ENCODE data around the gene C16orf78.
"Not testable (repeated sequence)": the region's sequence is repeated elsewhere in the genome, so short reads cannot be mapped to it uniquely, and the experiment has no call there.

The C16orf78 gene

DNA sequence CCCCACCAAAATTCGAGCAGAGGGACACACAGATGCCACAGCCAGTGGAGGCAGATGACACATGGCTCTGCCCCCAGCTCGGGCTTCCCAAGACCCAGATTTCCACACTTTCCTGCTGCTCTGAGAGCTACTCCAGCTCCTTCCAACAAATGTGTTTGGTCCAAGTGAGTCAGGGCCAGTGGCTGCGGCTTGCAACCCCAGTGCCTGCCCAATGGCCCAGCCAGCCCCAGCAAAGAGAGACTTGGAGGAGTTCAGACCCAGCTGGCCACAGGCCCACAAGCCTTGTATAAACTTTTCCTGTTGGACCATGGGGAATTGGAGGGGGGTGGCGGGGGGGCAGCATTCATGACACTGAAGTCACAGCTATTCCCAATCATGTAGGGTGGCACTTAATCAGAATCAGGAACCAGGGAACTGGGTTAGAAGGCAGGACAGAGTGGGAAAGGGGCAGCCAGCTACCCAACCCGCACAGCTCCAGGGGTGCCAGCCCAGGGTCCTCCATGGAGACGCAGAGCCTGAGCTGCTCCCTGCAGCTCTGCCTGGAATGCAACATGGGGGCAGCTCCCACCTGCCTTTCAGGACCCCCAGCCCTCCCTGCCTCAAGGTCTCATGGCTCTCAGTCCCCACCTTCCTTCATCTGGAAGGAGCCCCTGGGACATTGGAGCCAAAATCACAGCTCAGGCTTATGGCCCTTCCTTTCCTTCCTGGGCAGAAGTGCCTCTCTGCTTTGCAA lies 17.5 kb upstream of the C16orf78 start:
- DNase-seq (ENCODE audit: insufficient read length, low spot score): no peak
- no peak for TF ChIP-seq SPI1 (IDR thresholded peaks at IDR 0.05; ENCODE audit: low read depth, low read length)
- no peak for TF ChIP-seq POLR2A (IDR thresholded peaks at IDR 0.05; ENCODE audit: low read depth, low read length)
- no peak for TF ChIP-seq PAX5 (IDR thresholded peaks at IDR 0.05; ENCODE audit: insufficient read depth, low read length, severe bottlenecking)
- TF ChIP-seq TAF1 (IDR thresholded peaks at IDR 0.05; ENCODE audit: low read depth, low read length): no peak
- no peak for TF ChIP-seq POU2F2 (IDR thresholded peaks at IDR 0.05; ENCODE audit: low read depth, low read length)
- TF ChIP-seq POLR2AphosphoS5 (IDR thresholded peaks at IDR 0.05; ENCODE audit: low read depth, low read length): no peak
- FAIRE-seq: no peak

DNA sequence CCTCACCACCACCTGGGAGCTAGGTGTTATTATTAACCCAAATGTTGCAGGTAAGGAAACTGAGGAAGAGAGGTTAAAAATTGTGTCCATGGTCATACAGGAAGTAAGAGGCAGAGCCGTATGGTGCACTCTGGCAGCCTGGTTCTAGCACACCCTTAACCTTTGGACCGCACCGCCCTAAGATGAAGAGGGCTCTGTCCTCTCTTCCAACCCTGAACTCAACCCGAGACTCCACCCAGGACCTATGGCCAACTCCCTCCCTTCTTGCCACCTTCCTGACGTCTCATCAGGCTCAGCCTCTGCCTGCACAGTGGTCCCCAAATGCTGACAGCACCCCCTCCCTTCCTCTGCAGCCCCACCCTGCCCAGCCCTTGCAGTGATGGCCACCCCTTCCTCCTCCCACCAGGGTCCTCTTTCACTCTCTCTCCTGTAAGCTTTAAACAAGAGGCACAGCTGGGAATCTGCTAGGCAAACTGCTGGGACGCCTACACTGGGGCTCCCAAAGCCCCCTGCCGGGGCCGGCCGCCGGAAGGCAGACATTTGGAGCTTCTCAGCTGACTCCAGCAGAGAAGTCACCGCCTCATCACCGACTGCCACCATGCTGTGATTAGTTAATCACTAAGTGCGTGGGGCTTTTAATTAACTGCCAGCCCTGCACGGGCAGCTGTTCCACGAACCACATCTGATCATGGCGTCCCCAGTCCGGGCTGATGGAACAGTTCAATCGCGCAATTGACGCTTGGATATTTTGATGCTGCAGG lies 16.7 kb upstream of the C16orf78 start:
- no peak for FAIRE-seq
- DNase-seq (ENCODE audit: insufficient read length, low spot score): no peak
- TF ChIP-seq TAF1 (IDR thresholded peaks at IDR 0.05; ENCODE audit: low read depth, low read length) (no peak), POLR2A (IDR thresholded peaks at IDR 0.05; ENCODE audit: low read depth, low read length) (no peak), POU2F2 (IDR thresholded peaks at IDR 0.05; ENCODE audit: low read depth, low read length) (no peak), SPI1 (IDR thresholded peaks at IDR 0.05; ENCODE audit: low read depth, low read length) (no peak)

DNA sequence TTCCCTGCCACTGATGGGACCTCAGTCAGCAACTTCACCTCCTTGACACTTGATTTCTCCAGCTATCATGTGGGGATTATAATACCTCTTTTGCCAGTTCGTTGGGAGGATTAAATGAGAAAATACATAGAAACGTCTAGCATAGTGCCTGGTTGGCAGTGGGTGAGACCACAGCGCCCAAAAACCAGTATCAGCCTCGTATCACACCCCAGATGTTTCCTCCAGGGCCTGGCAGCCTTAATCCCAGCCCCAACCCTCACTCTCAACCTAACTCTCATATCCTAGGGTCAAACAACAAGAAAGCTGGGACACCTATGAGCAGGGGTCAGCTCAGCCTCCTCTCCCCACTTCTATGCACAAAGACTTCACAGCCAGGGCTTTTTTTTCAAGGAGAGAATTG lies 14.0 kb upstream of the C16orf78 start:
- FAIRE-seq: no peak
- DNase-seq (ENCODE audit: insufficient read length, low spot score): no peak
- TF ChIP-seq POU2F2 (IDR thresholded peaks at IDR 0.05; ENCODE audit: low read depth, low read length): no peak
- no peak for TF ChIP-seq POLR2A (IDR thresholded peaks at IDR 0.05; ENCODE audit: low read depth, low read length)
- no peak for TF ChIP-seq SPI1 (IDR thresholded peaks at IDR 0.05; ENCODE audit: low read depth, low read length)
- no peak for TF ChIP-seq PAX5 (IDR thresholded peaks at IDR 0.05; ENCODE audit: insufficient read depth, low read length, severe bottlenecking)
- no peak for TF ChIP-seq POLR2AphosphoS5 (IDR thresholded peaks at IDR 0.05; ENCODE audit: low read depth, low read length)
- TF ChIP-seq TAF1 (IDR thresholded peaks at IDR 0.05; ENCODE audit: low read depth, low read length): no peak

DNA sequence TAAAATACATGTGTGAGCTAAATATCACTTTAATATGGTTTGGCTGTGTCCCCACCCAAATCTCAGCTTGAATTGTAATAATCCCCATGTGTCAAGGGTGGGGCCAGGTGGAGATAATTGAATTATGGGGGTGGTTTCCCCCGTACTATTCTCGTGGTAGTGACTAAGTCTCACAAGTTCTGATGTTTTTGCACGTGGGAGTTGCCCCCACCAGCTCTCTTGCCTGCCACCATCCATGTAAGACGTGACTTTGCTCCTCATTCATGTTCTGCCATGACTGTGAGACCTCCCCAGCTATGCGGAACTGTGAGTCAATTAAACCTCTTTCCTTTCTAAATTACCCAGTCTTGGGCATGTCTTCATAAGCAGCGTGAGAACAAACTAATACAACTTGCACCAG lies 11.9 kb upstream of the C16orf78 start:
- FAIRE-seq; DNase-seq (ENCODE audit: insufficient read length, low spot score): not testable (repeated sequence)

DNA sequence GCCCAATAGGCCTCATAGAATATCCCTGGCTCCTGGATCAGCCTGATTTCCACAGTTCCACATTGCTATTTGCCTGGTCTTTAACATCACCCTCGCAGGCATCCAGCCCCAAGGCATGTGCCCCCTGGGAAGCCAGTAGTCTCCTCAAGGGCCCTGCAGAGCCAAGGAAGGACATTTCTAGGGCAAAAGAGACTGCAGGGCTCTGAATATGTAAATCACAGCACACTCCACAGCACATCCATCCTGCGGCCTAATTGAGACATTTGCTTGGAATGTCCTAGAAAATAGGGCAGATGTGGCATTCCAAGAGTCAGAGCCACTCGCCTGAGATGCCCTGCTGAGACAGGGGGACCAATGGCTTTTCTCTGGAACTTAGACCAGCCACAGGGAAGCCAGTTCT lies 11.4 kb upstream of the C16orf78 start:
- DNase-seq (ENCODE audit: insufficient read length, low spot score) (no peak), FAIRE-seq (no peak)
- TF ChIP-seq POLR2AphosphoS5 (IDR thresholded peaks at IDR 0.05; ENCODE audit: low read depth, low read length) (no peak), POLR2A (IDR thresholded peaks at IDR 0.05; ENCODE audit: low read depth, low read length) (no peak), TAF1 (IDR thresholded peaks at IDR 0.05; ENCODE audit: low read depth, low read length) (no peak), PAX5 (IDR thresholded peaks at IDR 0.05; ENCODE audit: insufficient read depth, low read length, severe bottlenecking) (no peak)

DNA sequence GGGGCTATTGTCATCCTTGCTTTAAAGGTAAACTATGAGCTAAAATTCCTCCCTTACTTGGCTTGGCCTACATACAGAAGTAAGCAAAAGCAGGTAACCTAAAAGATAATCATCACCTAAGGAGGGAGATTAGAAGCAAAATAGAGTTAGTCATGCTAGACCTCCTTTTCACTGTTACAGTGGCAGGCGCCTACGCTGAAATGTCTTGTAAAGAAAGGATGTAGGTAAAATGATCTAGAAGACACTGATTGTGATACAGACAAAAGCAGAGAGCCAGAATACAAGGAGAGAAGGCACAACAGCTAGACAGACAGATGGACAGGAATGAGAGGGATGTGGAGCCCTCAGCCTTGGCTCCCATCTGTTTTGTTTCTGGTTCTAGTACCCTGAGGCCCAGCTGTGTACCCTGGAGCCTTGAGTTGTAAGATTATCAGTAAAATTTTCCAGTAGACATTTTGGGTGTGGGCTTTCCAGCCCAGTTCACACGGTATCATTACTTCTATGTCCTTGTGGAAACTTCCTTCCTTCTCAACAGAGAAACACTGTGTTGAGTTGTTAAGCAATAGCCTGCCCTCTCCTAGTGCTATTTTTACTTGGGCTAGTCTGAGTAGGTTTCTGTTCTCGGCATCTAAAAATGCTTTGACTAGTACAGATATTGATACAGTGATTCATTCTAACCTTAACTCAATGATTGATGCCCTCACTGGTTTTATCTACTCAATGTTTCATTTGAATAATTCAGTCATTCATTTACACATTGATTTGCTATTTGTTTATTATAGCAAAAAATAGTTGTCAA lies 7.7 kb upstream of the C16orf78 start:
- no peak for TF ChIP-seq POU2F2 (IDR thresholded peaks at IDR 0.05; ENCODE audit: low read depth, low read length)
- no peak for TF ChIP-seq POLR2AphosphoS5 (IDR thresholded peaks at IDR 0.05; ENCODE audit: low read depth, low read length)
- no peak for TF ChIP-seq TAF1 (IDR thresholded peaks at IDR 0.05; ENCODE audit: low read depth, low read length)
- TF ChIP-seq SPI1 (IDR thresholded peaks at IDR 0.05; ENCODE audit: low read depth, low read length): no peak
- no peak for TF ChIP-seq POLR2A (IDR thresholded peaks at IDR 0.05; ENCODE audit: low read depth, low read length)
- TF ChIP-seq PAX5 (IDR thresholded peaks at IDR 0.05; ENCODE audit: insufficient read depth, low read length, severe bottlenecking): no peak
- DNase-seq (ENCODE audit: insufficient read length, low spot score) (no peak), FAIRE-seq (peak; percentile 91)

DNA sequence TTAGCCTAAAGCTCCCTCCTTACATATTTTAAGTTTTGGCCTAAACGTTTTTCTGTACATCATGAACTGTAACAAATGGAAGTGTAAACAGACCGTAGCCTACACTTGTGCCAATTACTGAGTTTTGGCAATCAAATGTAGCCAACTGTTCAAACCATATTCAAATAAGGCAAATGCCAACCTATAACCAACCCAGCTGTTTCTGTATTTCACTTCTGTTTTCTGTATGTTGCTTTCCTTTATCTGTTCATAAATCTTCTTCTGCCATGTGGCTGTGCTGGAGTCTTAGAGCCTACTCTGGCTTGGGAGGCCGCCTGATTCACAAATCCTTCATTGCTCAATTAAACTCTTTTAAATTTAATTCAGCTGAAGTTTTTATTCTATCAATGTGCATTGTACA lies 6.9 kb upstream of the C16orf78 start:
- peak; percentile 74 for FAIRE-seq
- no peak for TF ChIP-seq POLR2A (IDR thresholded peaks at IDR 0.05; ENCODE audit: low read depth, low read length)
- peak; percentile 74 for TF ChIP-seq SPI1 (IDR thresholded peaks at IDR 0.05; ENCODE audit: low read depth, low read length)
- DNase-seq (ENCODE audit: insufficient read length, low spot score): no peak

DNA sequence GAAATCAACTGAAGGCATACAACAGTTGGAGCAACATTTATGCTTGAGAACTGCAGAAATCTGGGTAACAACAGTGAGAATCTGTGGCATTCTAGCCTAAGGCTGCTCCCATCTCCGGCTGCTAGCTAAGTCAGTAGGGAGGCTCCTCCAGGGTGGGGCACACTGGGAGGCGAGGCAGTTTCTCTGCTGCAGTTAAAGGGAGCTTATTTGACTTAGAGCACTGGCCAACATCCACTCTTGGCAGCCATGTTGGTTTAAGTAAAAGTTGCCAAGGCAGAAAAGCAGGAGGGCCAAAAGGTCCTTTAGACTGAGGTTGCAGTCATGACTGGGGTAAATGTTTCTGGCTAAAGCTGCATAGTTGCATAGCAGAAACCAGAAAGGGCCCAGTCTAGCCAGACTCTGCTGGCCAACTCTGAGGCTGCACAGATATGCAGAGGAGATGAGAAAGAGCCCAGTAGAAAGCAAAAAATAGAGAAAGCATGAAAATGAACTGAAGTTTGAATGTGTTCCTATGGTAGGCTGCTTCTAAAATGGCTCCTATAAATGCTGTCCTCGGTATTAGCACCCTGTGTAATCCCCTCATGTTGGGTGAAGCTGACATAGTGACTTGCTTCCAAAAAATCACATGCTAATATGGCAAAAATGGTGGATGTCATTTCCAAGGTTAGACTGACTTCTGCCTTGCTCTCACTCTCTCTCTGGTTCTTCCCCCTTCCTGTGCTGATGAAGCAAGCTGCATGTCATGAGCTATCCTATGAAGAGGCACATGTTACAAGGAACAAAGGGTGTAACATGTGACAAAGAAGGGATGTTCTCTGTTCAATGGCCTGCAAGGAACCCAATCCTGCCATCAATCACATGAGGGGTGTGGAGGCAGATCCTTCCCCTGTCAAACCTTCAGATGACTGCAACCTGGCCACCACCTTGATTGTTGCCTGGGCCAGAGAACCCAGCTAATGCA lies 3.7 kb upstream of the C16orf78 start:
- TF ChIP-seq POLR2A (IDR thresholded peaks at IDR 0.05; ENCODE audit: low read depth, low read length) (no peak), PAX5 (IDR thresholded peaks at IDR 0.05; ENCODE audit: insufficient read depth, low read length, severe bottlenecking) (no peak), TAF1 (IDR thresholded peaks at IDR 0.05; ENCODE audit: low read depth, low read length) (no peak), POU2F2 (IDR thresholded peaks at IDR 0.05; ENCODE audit: low read depth, low read length) (no peak), SPI1 (IDR thresholded peaks at IDR 0.05; ENCODE audit: low read depth, low read length) (no peak), POLR2AphosphoS5 (IDR thresholded peaks at IDR 0.05; ENCODE audit: low read depth, low read length) (no peak)
- FAIRE-seq: no peak
- DNase-seq (ENCODE audit: insufficient read length, low spot score): no peak

DNA sequence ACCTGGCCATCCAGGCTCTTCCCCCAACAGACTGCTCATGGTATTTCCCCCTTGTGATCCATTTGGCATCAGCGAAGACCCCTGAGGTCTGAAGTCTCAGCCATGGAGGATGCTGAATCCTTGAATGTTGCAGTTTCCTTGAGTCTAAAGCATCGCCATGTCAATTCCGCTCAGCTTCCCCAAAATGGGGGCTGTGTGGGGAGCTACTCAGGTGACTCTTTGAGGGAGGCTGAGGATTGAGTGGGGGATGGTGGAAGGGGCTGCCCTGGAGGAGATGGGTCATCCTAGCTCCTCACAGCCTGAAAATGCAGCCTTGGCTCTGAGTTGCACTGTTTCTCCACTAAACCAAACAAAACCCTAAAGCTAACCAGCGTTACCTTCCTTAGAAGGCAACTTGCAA lies 2.6 kb downstream of the C16orf78 start:
- DNase-seq (ENCODE audit: insufficient read length, low spot score) (no peak), FAIRE-seq (no peak)
- no peak for TF ChIP-seq TAF1 (IDR thresholded peaks at IDR 0.05; ENCODE audit: low read depth, low read length)

Data from GM12891 (cell line).